PC-9 (cell line): Measurements from ENCODE around the gene ITGA5. TPM values are rescaled to one million over a fixed set of nuclear protein-coding genes. Genes with fewer than 3 reads are reported as not detected.

ENCODE experiments used
- BruUV-seq: library from RNA; stranded (reverse); fragments of 400-500 nt; replicated peaks from 2 replicates; lab custom pipeline; 2021; lab: Mats Ljungman, UMichigan
- CTCF ChIA-PET: fragments of 300-600 bp; sonication (Branson Sonifier 250); formaldehyde crosslinking; loops from one replicate; lab custom pipeline; 2022; ENCODE audit warnings: antibody characterized with exemption; lab: Charles Lee
- POLR2A ChIA-PET: fragments of 300-600 bp; sonication (Branson Sonifier 250); formaldehyde crosslinking; loops from one replicate; lab custom pipeline; 2022; ENCODE audit warnings: antibody characterized with exemption; ENCODE audit not compliant: unreplicated experiment; lab: Charles Lee
- DNase-seq, 2 experiments: peaks; one replicate each; pipeline versions ENCODE4 v3.0.0 to v3.0.0-alpha.2; 2015 to 2022; ENCODE audit warnings: mixed read lengths in 1 of 2
- H2AFZ ChIP-seq: fragments of 200-600 bp; sonication (generic); 2 replicates; pipeline ENCODE4 v1.8.1; 2017; ENCODE audit warnings: antibody characterized with exemption
- H3F3A ChIP-seq: fragments of 200-600 bp; sonication (generic); 2 replicates; pipeline ENCODE4 v1.8.1; 2017; ENCODE audit warnings: antibody characterized with exemption, mild to moderate bottlenecking, low read depth; ENCODE audit not compliant: insufficient read depth
- H3K27ac ChIP-seq: fragments of 200-600 bp; sonication (generic); 2 replicates; pipeline ENCODE4 v1.6.1; 2016; ENCODE audit warnings: mixed run types
- H3K27me3 ChIP-seq: fragments of 200-600 bp; sonication (generic); 2 replicates; pipeline ENCODE4 v1.6.1; 2016; ENCODE audit warnings: low read depth, mixed run types; ENCODE audit not compliant: insufficient read depth
- H3K36me3 ChIP-seq: fragments of 200-600 bp; sonication (generic); 2 replicates; pipeline ENCODE4 v1.6.1; 2016; ENCODE audit warnings: low read depth, mixed run types
- H3K4me1 ChIP-seq: fragments of 200-600 bp; sonication (generic); replicated peaks from 2 replicates; pipeline ENCODE4 v1.6.1; 2016; ENCODE audit warnings: mixed run types; ENCODE audit not compliant: insufficient read depth
- H3K4me2 ChIP-seq: fragments of 200-600 bp; sonication (generic); 2 replicates; pipeline ENCODE4 v1.6.1; 2017; ENCODE audit warnings: mixed run types
- H3K4me3 ChIP-seq: fragments of 200-600 bp; sonication (generic); 2 replicates; pipeline ENCODE4 v1.6.1; 2016; ENCODE audit warnings: mixed run types
- H3K79me2 ChIP-seq: fragments of 200-600 bp; sonication (generic); 2 replicates; pipeline ENCODE4 v1.6.1; 2017; ENCODE audit warnings: low read depth, mixed run types
- H3K9me2 ChIP-seq: fragments of 200-600 bp; sonication (generic); 2 replicates; pipeline ENCODE4 v1.8.1; 2017; ENCODE audit warnings: mild to moderate bottlenecking; ENCODE audit not compliant: insufficient read depth
- H3K9me3 ChIP-seq: fragments of 200-600 bp; sonication (generic); 2 replicates; pipeline ENCODE4 v1.8.1; 2016; ENCODE audit warnings: low read depth; ENCODE audit not compliant: insufficient read depth
- H4K20me1 ChIP-seq: fragments of 200-600 bp; sonication (generic); 2 replicates; pipeline ENCODE4 v1.8.1; 2017; ENCODE audit not compliant: insufficient read depth
- EZH2 ChIP-seq: fragments of 200-600 bp; sonication (generic); IDR thresholded peaks from 2 replicates; pipeline ENCODE4 v1.8.0; 2017; ENCODE audit warnings: antibody characterized with exemption, low read depth
- intact Hi-C: fragments of 100-400 bp; cut with micrococcal nuclease; formaldehyde crosslinking; loops from one replicate; pipeline ENCODE4 v1.10.0; 2022; ENCODE audit not compliant: unreplicated experiment
- total RNA-seq: library from RNA; stranded (reverse); gene quantifications from 2 replicates; pipeline ENCODE4 v1.2.3, GENCODE V29; 2021
- TF ChIP-seq, protein P1 (sequence below): fragments of 200-600 bp; sonication (generic); conservative IDR thresholded peaks from 2 replicates; pipeline ENCODE4 v1.6.1; 2017; ENCODE audit warnings: mixed run types, antibody characterized with exemption, mild to moderate bottlenecking, moderate library complexity

ITGA5 gene
- total RNA-seq, 1 experiment from 2014 or later: 28.4 TPM

DNA sequence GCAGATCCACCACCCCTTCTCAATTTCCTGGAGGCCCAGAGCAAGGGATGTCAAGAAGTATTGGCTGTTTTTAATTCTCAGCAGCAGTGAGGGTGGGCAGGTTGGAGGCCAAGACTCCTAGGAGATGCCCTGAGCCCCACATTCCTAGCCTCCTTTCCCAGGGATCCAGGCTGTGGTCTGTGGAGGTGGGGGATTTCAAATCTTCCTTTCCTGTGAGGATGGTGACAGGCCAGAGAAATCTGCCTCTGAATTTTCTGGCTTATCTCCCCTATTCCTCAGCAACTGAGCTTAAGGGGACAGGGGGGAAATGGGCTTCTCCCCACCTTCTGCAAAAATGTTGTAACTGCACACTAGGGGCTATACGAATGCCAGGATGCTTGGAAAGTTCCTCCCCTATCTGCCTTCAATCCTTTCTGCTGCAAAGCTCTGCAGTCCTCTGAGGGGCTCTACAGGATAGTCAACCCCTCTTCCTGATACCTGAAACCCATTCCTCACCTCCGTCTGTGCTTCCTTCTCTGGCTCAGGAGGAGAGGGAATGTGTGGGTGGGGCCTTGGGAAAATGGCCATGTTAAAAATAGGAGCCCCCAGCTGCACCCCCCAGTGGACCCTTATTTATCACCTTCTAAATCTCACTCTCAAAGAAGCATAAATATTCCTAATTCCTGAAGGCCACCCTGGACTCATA lies 61.4 kb downstream of the ITGA5 start:
- Histone ChIP-seq H2AFZ (no peak overlapping the region), H3K4me1 (peaks cover 14% of the 10 kb centered on the region), H3K27me3 (no peaks in the 10 kb centered on the region), H3K4me2 (peak overlapping the region; percentile 99), H3K36me3 (no peaks in the 10 kb centered on the region), H3K27ac (no peak overlapping the region), H3K4me3 (no peak overlapping the region), H3K79me2 (no peaks in the 10 kb centered on the region), H3F3A (peaks cover 25% of the 10 kb centered on the region; the same call in 1 of the 2 replicates), H3K9me3 (no peaks in the 10 kb centered on the region), H3K9me2 (no peaks in the 10 kb centered on the region), H4K20me1 (no peaks in the 10 kb centered on the region)
- BruUV-seq: no TSS peak
- POLR2A ChIA-PET: no interaction called here
- DNase-seq: no peak
- intact Hi-C loops: loop anchor here (2.0 kb wide), 2 partner anchors 63 to 77 kb away; partner anchors contain the start of genes CBX5 and HNRNPA1
- CTCF ChIA-PET: interaction anchor here (1.0 to 3.7 kb wide), 2 partner anchors 20 to 33 kb away, joined by 4 to 17 read pairs; partner anchors contain the start of gene COPZ1
- TF ChIP-seq, protein P1, sequence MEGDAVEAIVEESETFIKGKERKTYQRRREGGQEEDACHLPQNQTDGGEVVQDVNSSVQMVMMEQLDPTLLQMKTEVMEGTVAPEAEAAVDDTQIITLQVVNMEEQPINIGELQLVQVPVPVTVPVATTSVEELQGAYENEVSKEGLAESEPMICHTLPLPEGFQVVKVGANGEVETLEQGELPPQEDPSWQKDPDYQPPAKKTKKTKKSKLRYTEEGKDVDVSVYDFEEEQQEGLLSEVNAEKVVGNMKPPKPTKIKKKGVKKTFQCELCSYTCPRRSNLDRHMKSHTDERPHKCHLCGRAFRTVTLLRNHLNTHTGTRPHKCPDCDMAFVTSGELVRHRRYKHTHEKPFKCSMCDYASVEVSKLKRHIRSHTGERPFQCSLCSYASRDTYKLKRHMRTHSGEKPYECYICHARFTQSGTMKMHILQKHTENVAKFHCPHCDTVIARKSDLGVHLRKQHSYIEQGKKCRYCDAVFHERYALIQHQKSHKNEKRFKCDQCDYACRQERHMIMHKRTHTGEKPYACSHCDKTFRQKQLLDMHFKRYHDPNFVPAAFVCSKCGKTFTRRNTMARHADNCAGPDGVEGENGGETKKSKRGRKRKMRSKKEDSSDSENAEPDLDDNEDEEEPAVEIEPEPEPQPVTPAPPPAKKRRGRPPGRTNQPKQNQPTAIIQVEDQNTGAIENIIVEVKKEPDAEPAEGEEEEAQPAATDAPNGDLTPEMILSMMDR: no peak
- no peak for TF ChIP-seq EZH2

DNA sequence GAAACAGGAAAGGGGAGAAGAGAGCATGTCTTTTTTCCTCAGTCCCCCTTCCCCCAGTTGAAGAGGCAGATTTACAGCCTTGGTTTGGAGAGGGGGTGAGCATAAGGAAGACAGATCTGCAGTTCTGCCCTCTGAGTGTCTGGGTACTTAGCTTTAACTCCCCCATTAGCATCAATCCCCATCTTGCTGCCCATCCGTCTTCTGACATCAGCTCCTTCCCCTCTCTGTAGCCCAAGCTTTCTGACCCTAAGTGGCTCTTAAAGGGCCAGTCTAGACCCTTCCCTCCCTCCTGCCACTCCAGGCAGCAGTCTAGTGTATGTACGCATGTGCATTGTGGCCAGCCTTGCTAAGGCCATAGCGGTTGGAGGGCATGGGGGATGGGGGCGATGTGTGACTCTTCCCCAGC lies 62.1 kb downstream of the ITGA5 start:
- Histone ChIP-seq H3K9me2 (no peaks in the 10 kb centered on the region), H3K27me3 (no peaks in the 10 kb centered on the region), H3K36me3 (no peaks in the 10 kb centered on the region), H3K27ac (no peak overlapping the region), H2AFZ (no peak overlapping the region), H3K9me3 (no peaks in the 10 kb centered on the region), H3K79me2 (no peaks in the 10 kb centered on the region), H3K4me1 (peaks cover 14% of the 10 kb centered on the region), H4K20me1 (no peaks in the 10 kb centered on the region), H3F3A (peaks cover 29% of the 10 kb centered on the region; the same call in 1 of the 2 replicates), H3K4me2 (no peak overlapping the region), H3K4me3 (no peak overlapping the region)
- intact Hi-C loops: no loop called here
- no peak for DNase-seq
- BruUV-seq: no TSS peak
- CTCF ChIA-PET: interaction anchor here (1.0 kb wide), 1 partner anchor 19 kb away, joined by 4 read pairs; no protein-coding TSS in a partner anchor
- POLR2A ChIA-PET: no interaction called here
- no peak for TF ChIP-seq EZH2
- TF ChIP-seq, protein P1: no peak

DNA sequence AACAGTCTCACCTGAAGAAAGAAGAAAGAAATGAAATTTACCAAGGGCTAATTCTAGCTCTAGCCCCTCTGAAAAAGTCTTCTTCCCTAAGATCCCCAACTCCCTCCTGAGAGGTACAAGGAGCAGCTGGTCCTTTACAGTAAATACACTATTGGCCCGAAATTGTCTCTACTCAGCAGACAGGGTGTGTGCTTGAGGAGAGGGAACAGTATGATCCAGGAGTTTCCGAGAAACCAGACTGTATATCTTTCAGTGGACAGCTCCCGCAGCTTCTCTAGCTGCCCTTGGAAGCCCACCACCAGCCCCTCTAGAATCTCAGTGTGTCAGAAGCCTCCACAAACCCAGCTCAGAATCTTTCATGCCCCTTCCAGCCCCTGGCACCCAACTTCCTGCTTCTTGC lies 62.8 kb downstream of the ITGA5 start:
- DNase-seq: no peak
- Histone ChIP-seq H3K9me2 (no peaks in the 10 kb centered on the region), H2AFZ (no peak overlapping the region), H3K27me3 (no peaks in the 10 kb centered on the region), H3K79me2 (no peaks in the 10 kb centered on the region), H3F3A (peaks cover 36% of the 10 kb centered on the region; the same call in 1 of the 2 replicates), H3K9me3 (no peaks in the 10 kb centered on the region), H3K4me2 (no peak overlapping the region), H3K4me1 (peaks cover 14% of the 10 kb centered on the region), H3K4me3 (no peak overlapping the region), H3K27ac (no peak overlapping the region), H4K20me1 (no peaks in the 10 kb centered on the region), H3K36me3 (0 out of 2 replicates have a peak, but pooled peaks cover 4% of the 10 kb centered on the region)
- ChIA-PET CTCF (no interaction called here), POLR2A (no interaction called here)
- TF ChIP-seq, protein P1: no peak
- TF ChIP-seq EZH2: no peak
- BruUV-seq: no TSS peak
- intact Hi-C loops: no loop called here
